NT2/D1 (cell line): ENCODE measurements around the gene USP17L26.
"Not testable (repeated sequence)": the region's sequence is repeated elsewhere in the genome, so short reads cannot be mapped to it uniquely, and the experiment has no call there.

ENCODE experiments used
- SUZ12 ChIP-seq: IDR thresholded peaks from 2 replicates; pipeline ENCODE4 v1.6.1; 2011; ENCODE audit not compliant: insufficient read length, insufficient read depth; ENCODE audit errors: extremely low read depth
- YY1 ChIP-seq: IDR thresholded peaks from 2 replicates; pipeline ENCODE4 v1.6.1; 2011; ENCODE audit not compliant: insufficient read length, insufficient read depth

- not testable (repeated sequence) for TF ChIP-seq YY1, SUZ12
These were observed 16.4 kb downstream of the USP17L26 start for GRCh38 chr4:9350866-9351265.
